ENCODE data around the gene CLPX.

- TF ChIP-seq CTCF (conservative IDR thresholded peaks at IDR 0.05; ENCODE audit: low read length): no peak
- TF ChIP-seq EZH2phosphoT487 (IDR thresholded peaks at IDR 0.05; ENCODE audit: borderline replicate concordance, low read depth, low read length): no peak
These were observed 28.4 kb downstream of the CLPX start for GRCh38 chr15:65156692-65157091.

Measured in OCI-LY7 (cell line).